GM19397 (cell line): ENCODE measurements around the gene HSF2BP.
"Not testable (repeated sequence)": the region's sequence is repeated elsewhere in the genome, so short reads cannot be mapped to it uniquely, and the experiment has no call there.

Experiments
- ATAC-seq: cut with Tn5 transposase; IDR thresholded peaks from one replicate; pipeline ENCODE4 v1.9.1; 2021; ENCODE audit warnings: mild to moderate bottlenecking, moderate library complexity; ENCODE audit not compliant: unreplicated experiment

The HSF2BP gene

GRCh38 chr21:43479197-43479596 is 180.1 kb downstream of the HSF2BP start:
- not testable (repeated sequence) for ATAC-seq
